Neural cell (in vitro differentiated cells): ENCODE results near the gene TMEM170B.

Experiments
- CTCF ChIP-seq: fragments of 450-650 bp; IDR thresholded peaks from 2 replicates; pipeline ENCODE4 v1.5.1; 2014; ENCODE audit warnings: antibody characterized with exemption, mild to moderate bottlenecking, moderate library complexity; ENCODE audit not compliant: poor library complexity, severe bottlenecking
- POLR2AphosphoS5 ChIP-seq: IDR thresholded peaks from 2 replicates; pipeline ENCODE4 v1.6.1; 2012

- TF ChIP-seq CTCF (no peak), POLR2AphosphoS5 (no peak)
These were observed 61.1 kb downstream of the TMEM170B start for GRCh38 chr6:11598687-11599086.
